ENCODE results near the gene MKLN1. TPM values are rescaled to one million over a fixed set of nuclear protein-coding genes. Genes with fewer than 3 reads are reported as not detected.

MKLN1 gene
- total RNA-seq, 1 experiment from 2014 or later, result 61.1 TPM

- Histone ChIP-seq H3K36me3 (ENCODE audit: low read depth) (peaks cover 10% of the 10 kb centered on the region; the same call in 1 of the 2 replicates), H3K9me2 (ENCODE audit: insufficient read depth) (no peaks in the 10 kb centered on the region), H3K9me3 (ENCODE audit: insufficient read depth, low read depth) (no peaks in the 10 kb centered on the region; the same call in 1 of the 2 replicates), H3K4me2 (peak overlapping the region; percentile 45), H3K79me2 (ENCODE audit: low read depth) (peaks cover 99% of the 10 kb centered on the region), H4K20me1 (ENCODE audit: insufficient read depth) (peaks cover 16% of the 10 kb centered on the region; the same call in 1 of the 2 replicates), H3K4me3 (no peak overlapping the region), H3K27ac (peak overlapping the region; percentile 45), H3K4me1 (replicated peaks; ENCODE audit: insufficient read depth) (peaks cover 20% of the 10 kb centered on the region), H2AFZ (no peak overlapping the region), H3F3A (ENCODE audit: insufficient read depth, low read depth) (peaks cover 23% of the 10 kb centered on the region), H3K27me3 (ENCODE audit: insufficient read depth, low read depth) (no peaks in the 10 kb centered on the region)
- DNase-seq, result peak; percentile 75 to 90
- intact Hi-C loops (cut with micrococcal nuclease; ENCODE audit: unreplicated experiment), result loop anchor here (5.0 kb wide), 2 partner anchors 70 to 240 kb away; no protein-coding TSS in a partner anchor
- TF ChIP-seq EZH2 (IDR thresholded peaks at IDR 0.05; ENCODE audit: low read depth), result no peak
- TF ChIP-seq, protein P1, sequence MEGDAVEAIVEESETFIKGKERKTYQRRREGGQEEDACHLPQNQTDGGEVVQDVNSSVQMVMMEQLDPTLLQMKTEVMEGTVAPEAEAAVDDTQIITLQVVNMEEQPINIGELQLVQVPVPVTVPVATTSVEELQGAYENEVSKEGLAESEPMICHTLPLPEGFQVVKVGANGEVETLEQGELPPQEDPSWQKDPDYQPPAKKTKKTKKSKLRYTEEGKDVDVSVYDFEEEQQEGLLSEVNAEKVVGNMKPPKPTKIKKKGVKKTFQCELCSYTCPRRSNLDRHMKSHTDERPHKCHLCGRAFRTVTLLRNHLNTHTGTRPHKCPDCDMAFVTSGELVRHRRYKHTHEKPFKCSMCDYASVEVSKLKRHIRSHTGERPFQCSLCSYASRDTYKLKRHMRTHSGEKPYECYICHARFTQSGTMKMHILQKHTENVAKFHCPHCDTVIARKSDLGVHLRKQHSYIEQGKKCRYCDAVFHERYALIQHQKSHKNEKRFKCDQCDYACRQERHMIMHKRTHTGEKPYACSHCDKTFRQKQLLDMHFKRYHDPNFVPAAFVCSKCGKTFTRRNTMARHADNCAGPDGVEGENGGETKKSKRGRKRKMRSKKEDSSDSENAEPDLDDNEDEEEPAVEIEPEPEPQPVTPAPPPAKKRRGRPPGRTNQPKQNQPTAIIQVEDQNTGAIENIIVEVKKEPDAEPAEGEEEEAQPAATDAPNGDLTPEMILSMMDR (conservative IDR thresholded peaks at IDR 0.05), result no peak
- ChIA-PET CTCF (interaction anchor here (0.6 kb wide), 1 partner anchor 37 kb away, joined by 3 read pairs; no protein-coding TSS in a partner anchor), POLR2A (ENCODE audit: unreplicated experiment) (interaction anchor here (0.6 kb wide), 1 partner anchor 50 kb away, joined by 3 read pairs; no protein-coding TSS in a partner anchor)
- BruUV-seq (replicated peaks), result no TSS peak
Observed at GRCh38 chr7:131346885-131347592, 19.4 kb downstream of the MKLN1 start.

GRCh38 chr7:131352032-131352431 lies 24.4 kb downstream of the MKLN1 start:
- intact Hi-C loops (cut with micrococcal nuclease; ENCODE audit: unreplicated experiment), result no loop called here
- Histone ChIP-seq H3K9me2 (ENCODE audit: insufficient read depth) (no peaks in the 10 kb centered on the region), H3K9me3 (ENCODE audit: insufficient read depth, low read depth) (no peaks in the 10 kb centered on the region; the same call in 1 of the 2 replicates), H3K4me1 (replicated peaks; ENCODE audit: insufficient read depth) (peaks cover 11% of the 10 kb centered on the region), H3K27ac (no peak overlapping the region), H3K79me2 (ENCODE audit: low read depth) (peaks cover 99% of the 10 kb centered on the region), H3K4me3 (no peak overlapping the region), H3F3A (ENCODE audit: insufficient read depth, low read depth) (peaks cover 7% of the 10 kb centered on the region), H3K4me2 (no peak overlapping the region), H2AFZ (no peak overlapping the region), H4K20me1 (ENCODE audit: insufficient read depth) (peaks cover 15% of the 10 kb centered on the region), H3K27me3 (ENCODE audit: insufficient read depth, low read depth) (no peaks in the 10 kb centered on the region), H3K36me3 (ENCODE audit: low read depth) (0 out of 2 replicates have a peak, but pooled peaks cover 13% of the 10 kb centered on the region)
- no peak for DNase-seq
- BruUV-seq (replicated peaks), result no TSS peak
- CTCF ChIA-PET, result no interaction called here
- no peak for TF ChIP-seq EZH2 (IDR thresholded peaks at IDR 0.05; ENCODE audit: low read depth)
- TF ChIP-seq, protein P1 (conservative IDR thresholded peaks at IDR 0.05), result no peak
- POLR2A ChIA-PET (ENCODE audit: unreplicated experiment), result interaction anchor here (0.6 kb wide), 2 partner anchors 187 to 467 kb away, joined by 4 to 5 read pairs; no protein-coding TSS in a partner anchor

DNA sequence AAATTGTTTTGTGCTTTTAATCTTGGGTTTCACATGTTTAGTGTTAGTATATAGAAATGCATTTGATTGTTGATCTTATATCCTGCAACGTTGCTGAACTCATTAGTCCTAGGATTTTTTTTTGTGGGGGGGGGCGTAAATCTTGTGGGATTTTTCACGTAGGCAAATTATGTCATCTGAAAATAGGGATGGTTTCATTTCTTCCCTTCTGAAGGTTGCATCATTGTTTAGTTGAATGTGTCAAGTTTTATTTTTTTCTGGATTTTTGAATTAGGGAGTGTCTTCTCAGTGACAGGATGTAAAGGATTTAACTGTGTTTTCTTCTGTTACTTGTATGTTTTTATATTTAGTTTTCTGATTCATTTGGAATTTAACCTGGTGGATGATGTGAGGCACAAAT lies 26.7 kb downstream of the MKLN1 start:
- Histone ChIP-seq H3K79me2 (ENCODE audit: low read depth) (peaks cover 99% of the 10 kb centered on the region), H3K9me3 (ENCODE audit: insufficient read depth, low read depth) (peaks cover 5% of the 10 kb centered on the region), H3K36me3 (ENCODE audit: low read depth) (0 out of 2 replicates have a peak, but pooled peaks cover 13% of the 10 kb centered on the region), H3K27me3 (ENCODE audit: insufficient read depth, low read depth) (no peaks in the 10 kb centered on the region), H3F3A (ENCODE audit: insufficient read depth, low read depth) (peaks cover 4% of the 10 kb centered on the region), H3K9me2 (ENCODE audit: insufficient read depth) (no peaks in the 10 kb centered on the region), H3K4me2 (no peak overlapping the region), H3K4me1 (replicated peaks; ENCODE audit: insufficient read depth) (no peaks in the 10 kb centered on the region), H3K4me3 (no peak overlapping the region), H2AFZ (no peak overlapping the region), H3K27ac (no peak overlapping the region), H4K20me1 (ENCODE audit: insufficient read depth) (peaks cover 10% of the 10 kb centered on the region)
- TF ChIP-seq, protein P1 (conservative IDR thresholded peaks at IDR 0.05), result no peak
- no peak for TF ChIP-seq EZH2 (IDR thresholded peaks at IDR 0.05; ENCODE audit: low read depth)
- intact Hi-C loops (cut with micrococcal nuclease; ENCODE audit: unreplicated experiment), result no loop called here
- ChIA-PET CTCF (no interaction called here), POLR2A (ENCODE audit: unreplicated experiment) (no interaction called here)
- no TSS peak for BruUV-seq (replicated peaks)
- no peak for DNase-seq
